Activated T-cell treated with anti-CD3 and anti-CD28 coated beads, Interleukin-2, amount 50 U/mL, for 72 hours (primary cell): ENCODE results near the gene LRIT3. TPM values are rescaled to one million over a fixed set of nuclear protein-coding genes. Genes with fewer than 3 reads are reported as not detected.
"Not testable (repeated sequence)": the region's sequence is repeated elsewhere in the genome, so short reads cannot be mapped to it uniquely, and the experiment has no call there.

Source experiments
- ATAC-seq, 2 donors: fragments of 150-1000 bp; cut with Tn5 transposase; replicated peaks in 1 of 2; 2 replicates each; pipeline ENCODE4 v1.10.0; 2021; ENCODE audit warnings: moderate library complexity in 2 of 2, mild to moderate bottlenecking in 1 of 2
- DNase-seq, 2 donors: peaks; one replicate each; pipeline ENCODE4 v3.0.0; 2021 to 2022; ENCODE audit warnings: mixed read lengths in 1 of 2
- H3K27ac Mint-ChIP-seq: one replicate; pipeline ENCODE4 v1.8.0; 2022; ENCODE audit warnings: mild to moderate bottlenecking, moderate library complexity, mixed read lengths
- H3K27me3 Mint-ChIP-seq: one replicate; pipeline ENCODE4 v1.8.0; 2022; ENCODE audit warnings: low read depth, mixed read lengths
- H3K36me3 Mint-ChIP-seq, 2 donors: one replicate each; pipeline ENCODE4 v1.8.0; 2022; ENCODE audit warnings: mixed read lengths in 2 of 2, mild to moderate bottlenecking in 1 of 2; ENCODE audit not compliant: insufficient read depth in 2 of 2
- H3K4me1 Mint-ChIP-seq: one replicate; pipeline ENCODE4 v1.8.0; 2022; ENCODE audit warnings: low read depth, mixed read lengths
- H3K4me3 Mint-ChIP-seq, 2 donors: one replicate each; pipeline ENCODE4 v1.8.0; 2022; ENCODE audit warnings: mild to moderate bottlenecking in 2 of 2, mixed read lengths in 2 of 2, moderate library complexity in 2 of 2
- H3K9me3 Mint-ChIP-seq, 2 donors: one replicate each; pipeline ENCODE4 v1.8.0; 2022; ENCODE audit warnings: mixed read lengths in 2 of 2
- total RNA-seq, 2 donors: library from RNA; stranded (reverse); gene quantifications; one replicate each; pipeline ENCODE4 v1.2.3, GENCODE V29; 2022

LRIT3 gene
- total RNA-seq, 2 donors from 2014 or later = 0.09 to 0.46 TPM

GRCh38 chr4:109870061-109870460 is 22.2 kb downstream of the LRIT3 start:
- peaks cover 0 to 3% of the 10 kb centered on the region in 2 donors for H3K36me3 Mint-ChIP-seq

DNA sequence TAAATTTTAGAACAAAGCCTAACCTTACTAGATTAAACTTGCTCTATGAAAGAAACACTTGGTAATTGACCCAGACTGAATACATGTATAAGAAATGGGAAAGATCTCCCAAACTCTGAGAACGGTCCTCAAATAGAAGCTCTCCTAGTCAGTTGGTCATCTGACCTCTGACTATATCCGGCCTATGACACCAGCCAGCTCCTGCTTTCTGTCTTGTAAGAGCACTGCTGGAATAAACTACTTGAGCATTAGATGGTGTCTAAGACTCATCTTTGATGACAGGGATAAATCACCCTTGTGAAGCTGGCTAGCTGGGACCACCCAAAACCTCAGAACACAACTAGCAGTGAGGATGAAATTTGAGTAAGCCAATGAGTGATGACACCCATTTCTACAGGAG is 24.2 kb downstream of the LRIT3 start:
- Mint-ChIP-seq H3K36me3 (peaks cover 0 to 3% of the 10 kb centered on the region in 2 donors), H3K4me3 (no peak overlapping the region), H3K27me3 (no peaks in the 10 kb centered on the region), H3K9me3 (peaks cover 0 to 2% of the 10 kb centered on the region in 2 donors), H3K27ac (no peak overlapping the region), H3K4me1 (no peaks in the 10 kb centered on the region)
- DNase-seq (no peak), ATAC-seq (no peak)

More at GRCh38 chr4:109870061-109870460, 22.2 kb downstream of the LRIT3 start:
- Mint-ChIP-seq H3K27me3 (no peaks in the 10 kb centered on the region), H3K27ac (no peak overlapping the region), H3K9me3 (no peaks in the 10 kb centered on the region), H3K4me3 (no peak overlapping the region), H3K4me1 (no peaks in the 10 kb centered on the region)
- ATAC-seq (no peak), DNase-seq (no peak)

DNA sequence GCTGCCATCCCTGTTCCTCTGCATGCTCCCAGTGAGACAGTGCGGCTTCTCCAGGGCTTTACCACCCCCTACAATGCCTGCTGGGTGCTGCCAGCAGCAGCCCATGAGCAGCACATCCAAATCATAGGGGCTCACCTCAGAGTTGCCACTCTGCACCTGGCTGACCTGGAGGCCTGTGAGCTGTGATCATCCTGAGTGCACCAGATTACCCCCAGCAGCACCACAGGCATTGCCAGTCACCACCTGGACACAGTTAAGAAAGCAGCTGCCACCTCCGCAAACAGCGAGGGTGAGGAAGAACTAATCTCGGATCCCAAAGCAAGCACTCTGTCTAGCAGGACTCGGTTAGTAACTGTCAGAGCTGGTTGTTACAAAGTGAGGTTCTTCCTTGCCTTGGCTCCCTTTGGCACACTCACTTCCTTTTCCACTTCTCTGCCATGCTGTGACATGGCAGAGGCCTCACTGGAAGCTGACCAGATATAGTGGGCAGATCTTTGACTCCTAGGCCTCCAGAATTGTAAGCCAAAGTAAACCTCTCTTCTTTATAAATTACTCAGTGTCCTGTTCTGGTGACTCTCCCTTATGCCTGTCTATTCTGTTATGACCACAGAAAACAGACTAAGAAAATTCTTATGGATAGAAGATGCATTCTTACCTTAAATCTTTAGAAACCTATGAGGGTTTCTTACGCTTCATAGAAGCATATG is 25.2 kb downstream of the LRIT3 start:
- ATAC-seq (no peak), DNase-seq (no peak)
- Mint-ChIP-seq H3K27ac (no peak overlapping the region), H3K4me3 (no peak overlapping the region), H3K4me1 (no peaks in the 10 kb centered on the region), H3K36me3 (peaks cover 0 to 3% of the 10 kb centered on the region in 2 donors), H3K27me3 (peaks cover 7% of the 10 kb centered on the region), H3K9me3 (peaks cover 0 to 2% of the 10 kb centered on the region in 2 donors)

DNA sequence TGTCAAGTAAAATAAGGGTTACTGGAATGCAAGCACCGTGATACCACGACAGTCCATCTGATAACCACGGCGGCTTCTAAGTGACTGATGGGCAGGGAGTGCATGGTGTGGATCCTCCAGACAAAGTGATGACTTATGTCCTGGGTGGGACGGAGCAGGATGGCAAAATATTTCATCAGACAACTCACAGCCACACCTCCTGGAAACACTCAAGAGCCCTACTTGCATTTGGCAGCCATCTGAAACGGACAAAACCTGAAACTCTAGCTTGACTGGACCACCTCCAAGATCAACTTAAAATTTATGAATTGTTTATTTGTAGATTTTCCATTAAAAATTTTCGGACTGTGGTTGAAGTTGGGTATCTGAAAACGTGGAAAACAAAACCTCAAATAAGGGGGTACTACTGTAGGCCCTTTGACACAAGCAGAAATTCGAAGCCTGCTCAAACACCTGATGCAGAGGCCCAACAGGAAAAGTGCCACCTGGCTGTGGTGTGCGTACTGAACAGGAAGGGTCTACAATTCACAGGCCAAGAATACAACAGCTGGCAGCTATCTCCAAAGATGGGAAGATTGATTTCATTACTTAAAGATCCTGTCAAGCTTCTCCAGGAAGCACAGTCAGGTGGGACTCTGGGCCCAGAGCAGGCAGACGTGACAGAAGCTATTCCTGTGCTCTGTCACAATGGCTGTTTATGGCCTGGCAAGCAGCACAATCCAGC is 26.0 kb downstream of the LRIT3 start:
- H3K4me1 Mint-ChIP-seq = no peaks in the 10 kb centered on the region
- peaks cover 0 to 2% of the 10 kb centered on the region in 2 donors for H3K9me3 Mint-ChIP-seq
- DNase-seq (no peak), ATAC-seq (no peak)
- no peak overlapping the region for H3K4me3 Mint-ChIP-seq
- peaks cover 0 to 3% of the 10 kb centered on the region in 2 donors for H3K36me3 Mint-ChIP-seq
- peaks cover 12% of the 10 kb centered on the region for H3K27me3 Mint-ChIP-seq
- H3K27ac Mint-ChIP-seq = no peak overlapping the region

DNA sequence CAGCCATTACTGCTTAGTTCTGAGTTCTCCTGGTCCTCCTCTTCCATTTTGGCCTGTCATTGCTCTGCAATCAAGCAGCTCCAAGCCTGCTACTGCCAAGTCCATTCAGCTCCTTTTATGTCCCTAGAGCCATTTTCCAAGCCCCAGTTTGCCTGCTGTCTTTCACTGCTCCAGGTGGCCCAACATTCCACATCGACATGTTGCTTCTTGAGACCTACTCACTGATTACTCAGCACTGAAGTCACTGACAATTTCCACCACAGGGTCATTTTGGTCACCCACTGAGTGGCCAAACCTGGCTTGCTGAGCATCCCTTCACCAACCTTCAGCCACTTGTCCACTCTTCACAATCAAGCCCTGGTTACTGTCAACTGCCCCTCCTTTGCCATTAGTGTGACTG is 27.2 kb downstream of the LRIT3 start:
- H3K36me3 Mint-ChIP-seq = no peaks in the 10 kb centered on the region
- H3K27me3 Mint-ChIP-seq = peaks cover 17% of the 10 kb centered on the region
- H3K27ac Mint-ChIP-seq = no peak overlapping the region
- DNase-seq (no peak), ATAC-seq (no peak)
- no peaks in the 10 kb centered on the region for H3K4me1 Mint-ChIP-seq
- no peak overlapping the region for H3K4me3 Mint-ChIP-seq
- peaks cover 0 to 2% of the 10 kb centered on the region in 2 donors for H3K9me3 Mint-ChIP-seq

- H3K9me3 Mint-ChIP-seq, ATAC-seq, H3K36me3 Mint-ChIP-seq, DNase-seq, H3K27ac Mint-ChIP-seq, H3K4me1 Mint-ChIP-seq, H3K4me3 Mint-ChIP-seq: not testable (repeated sequence)
- peaks cover 19% of the 10 kb centered on the region for H3K27me3 Mint-ChIP-seq
Measured at GRCh38 chr4:109875553-109875952, 27.6 kb downstream of the LRIT3 start.

DNA sequence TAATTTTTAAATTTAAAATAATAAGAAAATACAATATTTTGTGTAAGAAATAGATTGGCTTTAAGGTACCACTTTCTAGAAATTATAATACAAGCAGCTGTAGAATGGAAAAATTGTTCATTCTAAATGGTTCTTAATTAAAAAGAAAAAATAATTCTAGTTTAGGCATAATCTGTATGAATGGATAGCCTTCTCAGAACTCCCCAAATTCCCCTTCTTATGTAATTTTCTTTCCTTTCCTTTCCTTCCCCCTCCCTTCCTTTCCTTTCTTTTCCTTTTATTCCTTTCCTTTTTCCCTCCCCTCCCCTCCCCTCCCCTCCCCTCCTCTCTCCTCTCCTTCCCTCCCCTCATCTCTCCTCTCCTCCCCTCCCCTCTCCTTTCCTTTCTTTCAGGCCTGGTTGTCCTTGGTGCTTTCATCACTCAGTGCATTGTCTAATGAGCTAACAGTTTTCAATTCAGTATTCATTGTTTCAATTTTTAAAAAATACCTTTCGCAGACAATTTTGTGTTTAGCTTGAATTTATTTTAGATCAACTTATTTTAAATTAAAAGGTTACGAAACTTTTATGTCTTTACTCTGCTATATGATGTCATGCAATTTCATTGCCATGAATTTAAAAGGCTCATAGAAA is 28.8 kb downstream of the LRIT3 start:
- H3K4me1 Mint-ChIP-seq = no peaks in the 10 kb centered on the region
- ATAC-seq (no peak), DNase-seq (no peak)
- no peak overlapping the region for H3K27ac Mint-ChIP-seq
- peaks cover 0 to 2% of the 10 kb centered on the region in 2 donors for H3K9me3 Mint-ChIP-seq
- no peak overlapping the region for H3K4me3 Mint-ChIP-seq
- peaks cover 25% of the 10 kb centered on the region for H3K27me3 Mint-ChIP-seq
- no peaks in the 10 kb centered on the region for H3K36me3 Mint-ChIP-seq

- Mint-ChIP-seq H3K4me3 (no peak overlapping the region), H3K27me3 (peaks cover 25% of the 10 kb centered on the region), H3K36me3 (no peaks in the 10 kb centered on the region), H3K9me3 (peaks cover 0 to 2% of the 10 kb centered on the region in 2 donors), H3K4me1 (no peaks in the 10 kb centered on the region), H3K27ac (no peak overlapping the region)
- DNase-seq (no peak), ATAC-seq (no peak)
Measured at GRCh38 chr4:109877400-109877799, 29.5 kb downstream of the LRIT3 start.

- Mint-ChIP-seq H3K9me3 (peaks cover 0 to 2% of the 10 kb centered on the region in 2 donors), H3K36me3 (no peaks in the 10 kb centered on the region), H3K27ac (no peak overlapping the region), H3K4me1 (no peaks in the 10 kb centered on the region), H3K4me3 (no peak overlapping the region), H3K27me3 (peaks cover 25% of the 10 kb centered on the region)
- ATAC-seq (no peak), DNase-seq (no peak)
Measured at GRCh38 chr4:109878355-109878754, 30.4 kb downstream of the LRIT3 start.

DNA sequence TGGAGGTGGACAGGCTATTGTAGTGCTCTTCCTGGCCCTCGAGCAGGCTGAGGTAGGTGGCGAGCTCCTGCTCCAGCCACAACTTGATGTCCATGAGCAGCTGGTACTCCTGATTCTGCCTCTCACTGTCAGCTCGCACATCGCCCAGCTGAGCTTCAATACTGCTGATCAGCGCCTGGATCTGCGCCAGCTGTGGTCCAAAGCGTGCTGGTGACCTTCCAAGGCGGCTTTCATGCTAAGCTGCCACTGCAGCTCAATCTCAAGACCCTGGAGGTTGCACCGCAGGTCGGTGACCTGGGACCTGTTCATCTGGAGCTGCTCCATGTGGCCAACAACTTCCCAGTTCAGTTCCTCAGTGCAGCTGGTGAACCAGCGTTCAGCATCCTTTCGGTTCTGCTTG is 31.2 kb downstream of the LRIT3 start:
- no peak overlapping the region for H3K4me3 Mint-ChIP-seq
- no peak for ATAC-seq
- H3K27ac Mint-ChIP-seq = no peak overlapping the region
- no peaks in the 10 kb centered on the region for H3K4me1 Mint-ChIP-seq
- DNase-seq = no peak
- H3K9me3 Mint-ChIP-seq = peaks cover 0 to 2% of the 10 kb centered on the region in 2 donors
- H3K27me3 Mint-ChIP-seq = peaks cover 25% of the 10 kb centered on the region
- no peaks in the 10 kb centered on the region for H3K36me3 Mint-ChIP-seq

DNA sequence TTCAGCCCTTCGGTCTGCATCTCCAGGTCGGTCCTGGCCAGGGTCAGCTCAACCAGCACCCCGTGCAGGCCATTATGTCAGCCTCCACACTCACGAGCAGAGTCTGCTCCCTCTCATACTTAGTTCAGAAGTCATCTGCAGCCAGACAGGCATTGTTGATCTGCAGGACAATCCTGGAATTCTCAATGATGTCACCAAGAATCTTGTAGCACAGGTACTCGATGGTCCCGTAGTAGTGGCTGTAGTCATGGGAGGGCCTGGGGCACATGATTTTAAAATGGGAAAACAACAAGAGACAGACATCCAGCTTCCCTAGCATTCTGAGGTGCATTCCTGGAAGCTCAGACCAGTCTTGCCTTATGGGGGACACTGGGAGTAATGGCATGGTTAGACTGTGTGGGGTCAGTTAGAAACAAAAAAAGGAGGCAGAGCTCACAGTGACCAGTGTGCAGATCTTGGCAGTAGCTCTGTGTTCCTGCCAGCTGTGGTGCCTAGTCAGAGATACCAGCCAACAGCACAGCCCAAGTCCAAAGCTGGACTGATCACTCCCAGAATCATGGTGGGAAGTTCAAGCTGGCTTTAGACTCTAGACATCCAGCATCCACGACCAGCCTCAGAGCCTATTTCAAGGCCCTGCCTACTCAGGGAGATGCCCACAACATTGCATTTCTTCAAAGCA is 31.9 kb downstream of the LRIT3 start:
- Mint-ChIP-seq H3K4me1 (no peaks in the 10 kb centered on the region), H3K27ac (no peak overlapping the region), H3K27me3 (peaks cover 25% of the 10 kb centered on the region), H3K36me3 (no peaks in the 10 kb centered on the region), H3K9me3 (peaks cover 0 to 2% of the 10 kb centered on the region in 2 donors), H3K4me3 (no peak overlapping the region)
- no peak for ATAC-seq
- no peak for DNase-seq

DNA sequence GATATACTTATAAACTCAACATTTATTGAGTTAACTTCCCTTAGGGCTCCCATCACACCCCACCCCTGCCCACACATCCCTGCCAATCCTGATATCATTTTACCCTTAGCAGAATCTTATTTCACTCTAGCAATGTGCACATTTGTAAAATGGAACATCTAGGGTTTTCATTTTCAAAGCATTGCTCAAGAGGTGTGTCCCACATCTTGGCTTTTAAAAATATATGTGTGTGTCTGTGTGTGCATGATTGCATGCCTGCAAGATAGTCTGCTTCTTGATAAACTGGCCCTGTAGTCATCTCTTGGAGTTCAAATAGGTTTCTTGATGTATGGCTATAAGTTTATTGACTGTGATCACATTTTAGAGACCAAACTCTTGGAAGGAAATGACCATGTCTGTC is 38.4 kb downstream of the LRIT3 start:
- Mint-ChIP-seq H3K36me3 (no peaks in the 10 kb centered on the region), H3K9me3 (no peaks in the 10 kb centered on the region), H3K27me3 (peaks cover 5% of the 10 kb centered on the region), H3K4me3 (no peak overlapping the region), H3K27ac (no peak overlapping the region), H3K4me1 (no peaks in the 10 kb centered on the region)
- ATAC-seq (no peak), DNase-seq (no peak)

- Mint-ChIP-seq H3K4me1 (no peaks in the 10 kb centered on the region), H3K27me3 (peaks cover 5% of the 10 kb centered on the region), H3K27ac (no peak overlapping the region), H3K9me3 (no peaks in the 10 kb centered on the region), H3K36me3 (no peaks in the 10 kb centered on the region), H3K4me3 (no peak overlapping the region)
- DNase-seq (no peak), ATAC-seq (no peak)
Measured at GRCh38 chr4:109887071-109887470, 39.2 kb downstream of the LRIT3 start.
